Measurements from ENCODE around the gene LRRC2. TPM values are rescaled to one million over a fixed set of nuclear protein-coding genes. Genes with fewer than 3 reads are reported as not detected.

The LRRC2 gene
- total and polyA plus RNA-seq, 9 of the 15 experiments (the other 6 are each of a cell fraction or from before 2014, with no cell fraction given), result 0.01 to 0.04 (median 0.03) TPM; not detected in 5

DNA sequence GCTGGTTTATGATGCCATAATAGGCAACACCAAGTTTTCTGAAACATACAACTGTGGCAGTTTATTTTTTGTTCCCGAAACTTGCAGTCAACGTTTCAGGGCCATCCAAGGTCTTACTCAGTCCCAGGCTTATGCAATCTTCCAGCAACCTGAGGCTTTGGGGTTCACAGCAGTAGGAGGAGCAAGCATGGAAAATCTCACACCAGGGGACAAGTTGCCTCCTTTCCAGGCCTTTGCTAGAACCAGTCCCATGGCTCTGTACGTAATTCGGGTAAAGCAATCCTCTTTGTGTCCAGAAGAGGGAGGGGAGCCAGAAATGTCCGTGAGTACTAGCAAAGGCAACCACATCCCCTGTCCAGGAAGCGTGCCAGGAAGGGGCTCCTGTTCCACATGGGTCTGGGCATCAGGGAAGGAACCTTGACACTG, 41.5 kb upstream of the LRRC2 start (continued):
- peak; percentile 72; the same call in 1 of the 2 replicates for TF ChIP-seq CTBP1 (IDR thresholded peaks at IDR 0.05; ENCODE audit: borderline replicate concordance)
- TF ChIP-seq KAT7 (CRISPR knock-in tag; IDR thresholded peaks at IDR 0.05; ENCODE audit: borderline replicate concordance), result no peak
- TF ChIP-seq, protein P1, sequence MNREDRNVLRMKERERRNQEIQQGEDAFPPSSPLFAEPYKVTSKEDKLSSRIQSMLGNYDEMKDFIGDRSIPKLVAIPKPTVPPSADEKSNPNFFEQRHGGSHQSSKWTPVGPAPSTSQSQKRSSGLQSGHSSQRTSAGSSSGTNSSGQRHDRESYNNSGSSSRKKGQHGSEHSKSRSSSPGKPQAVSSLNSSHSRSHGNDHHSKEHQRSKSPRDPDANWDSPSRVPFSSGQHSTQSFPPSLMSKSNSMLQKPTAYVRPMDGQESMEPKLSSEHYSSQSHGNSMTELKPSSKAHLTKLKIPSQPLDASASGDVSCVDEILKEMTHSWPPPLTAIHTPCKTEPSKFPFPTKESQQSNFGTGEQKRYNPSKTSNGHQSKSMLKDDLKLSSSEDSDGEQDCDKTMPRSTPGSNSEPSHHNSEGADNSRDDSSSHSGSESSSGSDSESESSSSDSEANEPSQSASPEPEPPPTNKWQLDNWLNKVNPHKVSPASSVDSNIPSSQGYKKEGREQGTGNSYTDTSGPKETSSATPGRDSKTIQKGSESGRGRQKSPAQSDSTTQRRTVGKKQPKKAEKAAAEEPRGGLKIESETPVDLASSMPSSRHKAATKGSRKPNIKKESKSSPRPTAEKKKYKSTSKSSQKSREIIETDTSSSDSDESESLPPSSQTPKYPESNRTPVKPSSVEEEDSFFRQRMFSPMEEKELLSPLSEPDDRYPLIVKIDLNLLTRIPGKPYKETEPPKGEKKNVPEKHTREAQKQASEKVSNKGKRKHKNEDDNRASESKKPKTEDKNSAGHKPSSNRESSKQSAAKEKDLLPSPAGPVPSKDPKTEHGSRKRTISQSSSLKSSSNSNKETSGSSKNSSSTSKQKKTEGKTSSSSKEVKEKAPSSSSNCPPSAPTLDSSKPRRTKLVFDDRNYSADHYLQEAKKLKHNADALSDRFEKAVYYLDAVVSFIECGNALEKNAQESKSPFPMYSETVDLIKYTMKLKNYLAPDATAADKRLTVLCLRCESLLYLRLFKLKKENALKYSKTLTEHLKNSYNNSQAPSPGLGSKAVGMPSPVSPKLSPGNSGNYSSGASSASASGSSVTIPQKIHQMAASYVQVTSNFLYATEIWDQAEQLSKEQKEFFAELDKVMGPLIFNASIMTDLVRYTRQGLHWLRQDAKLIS (CRISPR knock-in tag; IDR thresholded peaks at IDR 0.05), result no peak
- no peak for TF ChIP-seq E2F4 (CRISPR knock-in tag; IDR thresholded peaks at IDR 0.05; ENCODE audit: low read depth)
- TF ChIP-seq HNRNPH1 (optimal IDR thresholded peaks at IDR 0.05; ENCODE audit: low read depth, low read length), result no peak
- no peak for TF ChIP-seq TBL1XR1 (IDR thresholded peaks at IDR 0.05; ENCODE audit: low read length in 2 of 2)
- no peak for TF ChIP-seq NFRKB (IDR thresholded peaks at IDR 0.05; ENCODE audit: low read depth)
- no peak for TF ChIP-seq C11orf30 (IDR thresholded peaks at IDR 0.05; ENCODE audit: low read depth)
- TF ChIP-seq ZSCAN29 (IDR thresholded peaks at IDR 0.05), result no peak
- no peak for TF ChIP-seq NBN (IDR thresholded peaks at IDR 0.05; ENCODE audit: low read depth)
- no peak for TF ChIP-seq CBX2 (IDR thresholded peaks at IDR 0.05; ENCODE audit: insufficient read depth, low read length, poor library complexity, severe bottlenecking)
- no peak for TF ChIP-seq CBX3 (IDR thresholded peaks at IDR 0.05; ENCODE audit: borderline replicate concordance in 1 of 2, low read length in 2 of 2)
- TF ChIP-seq CC2D1A (IDR thresholded peaks at IDR 0.05), result no peak
- no peak for TF ChIP-seq ZNF77 (CRISPR knock-in tag; IDR thresholded peaks at IDR 0.05)
- TF ChIP-seq TFE3 (CRISPR knock-in tag; IDR thresholded peaks at IDR 0.05), result no peak
- no peak for TF ChIP-seq ZNF431 (CRISPR knock-in tag; IDR thresholded peaks at IDR 0.05)
- TF ChIP-seq HNRNPUL1 (IDR thresholded peaks at IDR 0.05; ENCODE audit: low read length), result no peak
- TF ChIP-seq FOXK1 (CRISPR knock-in tag; IDR thresholded peaks at IDR 0.05; ENCODE audit: borderline replicate concordance), result no peak
- TF ChIP-seq KDM4B (IDR thresholded peaks at IDR 0.05; ENCODE audit: borderline replicate concordance in 2 of 2, low read depth in 1 of 2), result no peak
- TF ChIP-seq, protein P2, sequence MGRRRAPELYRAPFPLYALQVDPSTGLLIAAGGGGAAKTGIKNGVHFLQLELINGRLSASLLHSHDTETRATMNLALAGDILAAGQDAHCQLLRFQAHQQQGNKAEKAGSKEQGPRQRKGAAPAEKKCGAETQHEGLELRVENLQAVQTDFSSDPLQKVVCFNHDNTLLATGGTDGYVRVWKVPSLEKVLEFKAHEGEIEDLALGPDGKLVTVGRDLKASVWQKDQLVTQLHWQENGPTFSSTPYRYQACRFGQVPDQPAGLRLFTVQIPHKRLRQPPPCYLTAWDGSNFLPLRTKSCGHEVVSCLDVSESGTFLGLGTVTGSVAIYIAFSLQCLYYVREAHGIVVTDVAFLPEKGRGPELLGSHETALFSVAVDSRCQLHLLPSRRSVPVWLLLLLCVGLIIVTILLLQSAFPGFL (CRISPR knock-in tag; IDR thresholded peaks at IDR 0.05), result no peak
- no peak for TF ChIP-seq KLF1 (tag; IDR thresholded peaks at IDR 0.05)
- TF ChIP-seq SNIP1 (IDR thresholded peaks at IDR 0.05; ENCODE audit: low read depth), result no peak
